Stomach (tissue), 9 donors: Measurements from ENCODE around the gene OPN1MW. TPM values are rescaled to one million over a fixed set of nuclear protein-coding genes. Genes with fewer than 3 reads are reported as not detected.
"Not testable (repeated sequence)": the region's sequence is repeated elsewhere in the genome, so short reads cannot be mapped to it uniquely, and the experiment has no call there.

Source experiments
- DNase-seq, 2 donors: peaks; one replicate each; pipeline versions ENCODE4 v3.0.0 to v3.0.0-alpha.2; 2013 to 2019
- H3K27ac ChIP-seq, 5 donors: fragments of 200-600 bp in 4 of 5; sonication (generic) in 4 of 5; one replicate each; pipeline ENCODE4 v1.5.1; 2013 to 2019; ENCODE audit warnings: mild to moderate bottlenecking in 1 of 5, moderate library complexity in 1 of 5
- H3K27me3 ChIP-seq, 3 donors: fragments of 200-600 bp; sonication (generic); one replicate each; pipeline ENCODE4 v1.5.1; 2017 to 2019; ENCODE audit warnings: mixed run types in 1 of 3
- H3K36me3 ChIP-seq, 4 donors: fragments of 200-600 bp; sonication (generic); 1 replicate in 3 of 4; 2 replicates in 1 of 4; pipeline ENCODE4 v1.5.1; 2016 to 2019
- H3K4me1 ChIP-seq, 4 donors: fragments of 200-600 bp; sonication (generic); one replicate each; pipeline ENCODE4 v1.5.1; 2016 to 2019
- H3K4me3 ChIP-seq, 4 donors: fragments of 200-600 bp; sonication (generic) in 3 of 4; one replicate each; pipeline ENCODE4 v1.5.1; 2016 to 2019; ENCODE audit warnings: mild to moderate bottlenecking in 1 of 4
- H3K9me3 ChIP-seq, 4 donors: fragments of 200-600 bp; sonication (generic); one replicate each; pipeline ENCODE4 v1.5.1; 2016 to 2019
- WGBS, 5 donors: extraction: QIAGEN DNeasy Blood & Tissue Kit in 3 of 5; methylation state at CpG; one replicate each; pipeline versions ENCODE4 v1.1.5 to v1.1.7; 2013 to 2018; 5-methylcytosine and 5-hydroxymethylcytosine counted together
- intact Hi-C: fragments of 100-400 bp; cut with DNase I; formaldehyde crosslinking; loops from one replicate; pipeline ENCODE4 v1.15.1; 2023; ENCODE audit warnings: low total_unique reads
- polyA plus RNA-seq, 3 donors: library from polyadenylated mRNA; stranded (reverse); fragments of 200-250 nt; gene quantifications; one replicate each; pipeline ENCODE4 v1.2.3, GENCODE V29; 2013
- total RNA-seq, 5 donors: library from RNA; depleted of rRNA; stranded (reverse); fragments of >200 nt; gene quantifications; one replicate each; pipeline versions ENCODE4 v1.1.0 to v1.2.3, GENCODE V29; 2014 to 2016
- donor health status: healthy with polysubstance abuse.
- donor health status: Bipolar disorder and iron deficiency.
- donor health status: healthy.

The OPN1MW gene
- total and polyA plus RNA-seq, 8 donors, result not detected

- H3K36me3 ChIP-seq, H3K4me1 ChIP-seq, H3K4me3 ChIP-seq, intact Hi-C loops, H3K9me3 ChIP-seq, H3K27ac ChIP-seq, DNase-seq, H3K27me3 ChIP-seq: not testable (repeated sequence)
- no CpG with 5 or more reads among the region's 9 CpGs for WGBS, 5 donors
Measured at GRCh38 chrX:154226706-154227105, 44.3 kb downstream of the OPN1MW start.

- H3K9me3 ChIP-seq, H3K4me3 ChIP-seq, H3K36me3 ChIP-seq, DNase-seq, H3K4me1 ChIP-seq, H3K27ac ChIP-seq, intact Hi-C loops, H3K27me3 ChIP-seq: not testable (repeated sequence)
- no CpG with 5 or more reads among the region's 3 CpGs for WGBS, 5 donors
Measured at GRCh38 chrX:154231443-154231842, 49.0 kb downstream of the OPN1MW start.

- no CpG with 5 or more reads among the region's 16 CpGs for WGBS, 5 donors
- DNase-seq, intact Hi-C loops: not testable (repeated sequence)
Measured at GRCh38 chrX:154233620-154234019, 51.2 kb downstream of the OPN1MW start.

GRCh38 chrX:154238939-154239559, 56.7 kb downstream of the OPN1MW start:
- intact Hi-C loops, result not testable (repeated sequence)
- WGBS, 5 donors, result 79 to 100% (median 84%) methylated on average over 1 to 9 of the region's 11 CpGs; no CpG with 5 or more reads in 1 of the 5 donors

More at GRCh38 chrX:154233620-154234019, 51.2 kb downstream of the OPN1MW start:
- H3K36me3 ChIP-seq, H3K4me1 ChIP-seq, H3K9me3 ChIP-seq, H3K27me3 ChIP-seq, H3K4me3 ChIP-seq, H3K27ac ChIP-seq: not testable (repeated sequence)

GRCh38 chrX:154239982-154240503, 57.6 kb downstream of the OPN1MW start:
- H3K4me3 ChIP-seq, H3K36me3 ChIP-seq, H3K27me3 ChIP-seq, H3K4me1 ChIP-seq, intact Hi-C loops, H3K9me3 ChIP-seq, H3K27ac ChIP-seq, DNase-seq: not testable (repeated sequence)
- WGBS, 5 donors, result 69 to 77% (median 75%) methylated on average over 3 to 8 of the region's 8 CpGs; no CpG with 5 or more reads in 1 of the 5 donors

More at GRCh38 chrX:154238939-154239559, 56.7 kb downstream of the OPN1MW start:
- not testable (repeated sequence) for H3K4me1 ChIP-seq, H3K4me3 ChIP-seq, H3K27ac ChIP-seq, H3K9me3 ChIP-seq, DNase-seq, H3K36me3 ChIP-seq, H3K27me3 ChIP-seq

Other genes starting within 250 kb of the OPN1MW start
- gene NAA10, start 247.6 kb upstream of the OPN1MW start, total RNA-seq, result 10 to 100 TPM; 23.2 to 63.8 (median 35.6) TPM
- 100 to 1,000 TPM; 114 to 161 (median 125) TPM for gene NAA10, start 247.6 kb upstream of the OPN1MW start, polyA plus RNA-seq
- 1 to 10 TPM in 2 of 5 donors, not detected in 3; 2.3 to 8.3 TPM for gene RENBP, start 238.0 kb upstream of the OPN1MW start, total RNA-seq
- gene RENBP, start 238.0 kb upstream of the OPN1MW start, polyA plus RNA-seq, result 10 to 100 TPM in 1 of 3 donors, 1 to 10 TPM in 2; 4.4 to 12.7 (median 8.1) TPM
- 10 to 100 TPM; 13.2 to 61.6 (median 35.3) TPM for gene HCFC1, start 210.8 kb upstream of the OPN1MW start, total RNA-seq
- gene HCFC1, start 210.8 kb upstream of the OPN1MW start, polyA plus RNA-seq, result 10 to 100 TPM in 2 of 3 donors, 1 to 10 TPM in 1; 9.0 to 13.9 (median 12.6) TPM
- gene TMEM187, start 209.8 kb upstream of the OPN1MW start, total RNA-seq, result 10 to 100 TPM in 1 of 5 donors, 1 to 10 TPM in 2, under 1 TPM in 1, not detected in 1; 0.89 to 16.2 (median 2.9) TPM
- 1 to 10 TPM; 2.3 to 7.0 (median 6.3) TPM for gene TMEM187, start 209.8 kb upstream of the OPN1MW start, polyA plus RNA-seq
- 100 to 1,000 TPM in 2 of 5 donors, 10 to 100 TPM in 3; 25.5 to 211 (median 75.2) TPM for gene IRAK1, start 162.7 kb upstream of the OPN1MW start, total RNA-seq
- 10 to 100 TPM; 52.1 to 73.9 (median 59.1) TPM for gene IRAK1, start 162.7 kb upstream of the OPN1MW start, polyA plus RNA-seq
- gene MECP2, start 84.9 kb upstream of the OPN1MW start, total RNA-seq, result 10 to 100 TPM; 14.5 to 47.9 (median 23.5) TPM
- gene MECP2, start 84.9 kb upstream of the OPN1MW start, polyA plus RNA-seq, result 10 to 100 TPM; 10.7 to 14.7 (median 11.0) TPM
- not detected for gene OPN1LW, start 38.4 kb upstream of the OPN1MW start, total RNA-seq
- gene OPN1LW, start 38.4 kb upstream of the OPN1MW start, polyA plus RNA-seq, result not detected
- gene OPN1MW2, start 37.2 kb downstream of the OPN1MW start, total RNA-seq, result not detected
- not detected for gene OPN1MW2, start 37.2 kb downstream of the OPN1MW start, polyA plus RNA-seq
- not detected for gene OPN1MW3, start 75.0 kb downstream of the OPN1MW start, total RNA-seq
- gene OPN1MW3, start 75.0 kb downstream of the OPN1MW start, polyA plus RNA-seq, result not detected
- gene TEX28, start 112.5 kb downstream of the OPN1MW start, total RNA-seq, result not detected
- not detected for gene TEX28, start 112.5 kb downstream of the OPN1MW start, polyA plus RNA-seq
- not detected for gene TKTL1, start 113.2 kb downstream of the OPN1MW start, total RNA-seq
- gene TKTL1, start 113.2 kb downstream of the OPN1MW start, polyA plus RNA-seq, result not detected
- 1,000 to 10,000 TPM in 4 of 5 donors, 100 to 1,000 TPM in 1; 638 to 3,511 (median 2,572) TPM for gene FLNA, start 192.0 kb downstream of the OPN1MW start, total RNA-seq
- 1,000 to 10,000 TPM in 1 of 3 donors, 100 to 1,000 TPM in 1, 10 to 100 TPM in 1; 89.2 to 1,461 (median 171) TPM for gene FLNA, start 192.0 kb downstream of the OPN1MW start, polyA plus RNA-seq
- 100 to 1,000 TPM in 1 of 5 donors, 10 to 100 TPM in 4; 24.2 to 117 (median 38.5) TPM for gene EMD, start 196.7 kb downstream of the OPN1MW start, total RNA-seq
- gene EMD, start 196.7 kb downstream of the OPN1MW start, polyA plus RNA-seq, result 100 to 1,000 TPM in 1 of 3 donors, 10 to 100 TPM in 2; 62.9 to 135 (median 97.8) TPM
- gene RPL10, start 215.8 kb downstream of the OPN1MW start, total RNA-seq, result 1,000 to 10,000 TPM in 4 of 5 donors, 100 to 1,000 TPM in 1; 783 to 3,421 (median 2,020) TPM
- gene RPL10, start 215.8 kb downstream of the OPN1MW start, polyA plus RNA-seq, result 1,000 to 10,000 TPM; 5,802 to 8,616 (median 6,179) TPM
- 10 to 100 TPM; 12.5 to 48.7 (median 26.3) TPM for gene DNASE1L1, start 226.7 kb downstream of the OPN1MW start, total RNA-seq
- gene DNASE1L1, start 226.7 kb downstream of the OPN1MW start, polyA plus RNA-seq, result 10 to 100 TPM; 15.9 to 18.2 (median 16.0) TPM
- 100 to 1,000 TPM in 2 of 5 donors, 10 to 100 TPM in 3; 12.7 to 202 (median 84.6) TPM for gene TAFAZZIN, start 228.9 kb downstream of the OPN1MW start, total RNA-seq
- gene TAFAZZIN, start 228.9 kb downstream of the OPN1MW start, polyA plus RNA-seq, result 10 to 100 TPM; 19.4 to 59.9 (median 21.8) TPM
- 10 to 100 TPM; 13.4 to 69.3 (median 26.6) TPM for gene ATP6AP1, start 246.1 kb downstream of the OPN1MW start, total RNA-seq
- gene ATP6AP1, start 246.1 kb downstream of the OPN1MW start, polyA plus RNA-seq, result 10 to 100 TPM; 16.8 to 49.6 (median 34.9) TPM